ENCODE measurements around the gene MAS1. TPM values are rescaled to one million over a fixed set of nuclear protein-coding genes. Genes with fewer than 3 reads are reported as not detected.

MAS1 gene
- total RNA-seq, 2 donors from 2014 or later, result 0.02 TPM; not detected in 1

DNA sequence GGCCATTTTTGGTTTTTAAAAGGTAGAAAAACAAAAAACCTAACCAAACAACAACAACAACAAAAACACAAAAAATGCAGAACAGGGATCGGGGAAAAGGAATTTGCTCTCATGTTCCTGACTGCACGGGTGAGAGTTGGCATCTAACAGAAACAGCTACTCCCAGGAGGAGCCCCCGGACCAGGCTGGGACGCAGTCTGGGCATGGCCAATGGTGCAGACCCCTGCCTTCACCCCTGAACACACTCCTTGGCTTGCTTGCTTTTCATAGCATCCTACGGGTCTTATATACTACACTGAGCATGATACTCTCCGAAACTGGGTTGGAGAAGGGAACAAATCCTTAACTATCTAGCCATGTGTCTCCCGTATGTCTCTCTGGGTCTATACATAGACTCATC, 587 bp upstream of the MAS1 start:
- no peak for ATAC-seq
- H3K27me3 Mint-ChIP-seq, result peaks cover 50 to 67% of the 10 kb centered on the region in 2 donors
- H3K4me1 Mint-ChIP-seq (ENCODE audit: low read depth in 2 of 2), result no peaks in the 10 kb centered on the region

DNA sequence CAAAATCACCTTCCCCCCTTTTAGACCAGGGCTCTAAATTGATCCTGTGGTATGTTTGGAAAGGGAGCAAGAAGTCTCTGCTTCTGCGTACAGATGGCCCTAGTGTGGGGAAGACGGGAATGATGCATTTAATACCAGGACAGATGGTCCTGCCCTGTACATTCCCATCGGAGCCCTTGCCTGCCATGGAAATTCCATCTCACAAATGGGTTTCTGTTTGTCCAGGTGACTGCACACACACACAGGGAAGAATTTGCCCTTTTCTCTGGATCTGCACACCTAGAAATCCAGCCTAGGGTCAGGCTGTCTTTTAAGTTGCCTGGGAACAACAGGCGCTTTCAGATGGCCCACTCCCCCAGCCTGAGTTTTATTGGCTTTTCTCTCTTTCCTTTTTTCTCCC, 1.3 kb downstream of the MAS1 start:
- Mint-ChIP-seq H3K27me3 (peaks cover 45 to 58% of the 10 kb centered on the region in 2 donors), H3K36me3 (no peaks in the 10 kb centered on the region), H3K4me3 (no peak overlapping the region), H3K27ac (no peak overlapping the region), H3K9me3 (no peaks in the 10 kb centered on the region), H3K4me1 (ENCODE audit: low read depth in 2 of 2) (no peaks in the 10 kb centered on the region)
- no peak for DNase-seq (ENCODE audit: low spot score)
- ATAC-seq, result no peak

More for the DNA sequence above, 587 bp upstream of the MAS1 start:
- DNase-seq (ENCODE audit: low spot score), result no peak
- H3K36me3 Mint-ChIP-seq, result no peaks in the 10 kb centered on the region
- H3K4me3 Mint-ChIP-seq, result no peak overlapping the region
- H3K9me3 Mint-ChIP-seq, result no peaks in the 10 kb centered on the region
- H3K27ac Mint-ChIP-seq, result no peak overlapping the region

DNA sequence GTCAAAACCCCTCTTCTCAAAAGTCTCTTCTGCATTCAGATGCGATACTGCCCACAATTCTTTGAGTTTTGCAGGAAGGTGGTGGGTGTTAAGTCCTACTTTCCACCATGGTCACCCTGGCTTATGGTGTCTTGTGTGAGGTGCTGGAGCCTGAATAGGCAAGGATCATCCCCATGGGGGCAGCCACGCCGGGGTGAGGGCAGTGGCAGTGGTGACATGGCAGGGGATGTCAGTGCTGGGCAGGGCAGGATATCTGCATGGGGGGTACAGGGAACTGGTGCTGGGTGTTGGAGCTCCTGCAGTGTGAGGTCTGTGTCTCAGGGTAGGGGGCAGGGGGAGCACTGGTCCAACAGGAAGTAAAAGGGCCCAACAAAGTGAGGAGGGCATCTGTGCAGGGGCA, 2.3 kb downstream of the MAS1 start:
- Mint-ChIP-seq H3K9me3 (no peaks in the 10 kb centered on the region), H3K36me3 (no peaks in the 10 kb centered on the region), H3K27me3 (peaks cover 39 to 58% of the 10 kb centered on the region in 2 donors), H3K4me1 (ENCODE audit: low read depth in 2 of 2) (no peaks in the 10 kb centered on the region), H3K27ac (no peak overlapping the region), H3K4me3 (no peak overlapping the region)
- DNase-seq (ENCODE audit: low spot score) (no peak), ATAC-seq (no peak)

GRCh38 chr6:159894991-159895390, 4.2 kb downstream of the MAS1 start:
- H3K27me3 Mint-ChIP-seq, result peaks cover 25 to 47% of the 10 kb centered on the region in 2 donors
- H3K27ac Mint-ChIP-seq, result no peak overlapping the region
- no peaks in the 10 kb centered on the region for H3K9me3 Mint-ChIP-seq
- H3K36me3 Mint-ChIP-seq, result no peaks in the 10 kb centered on the region
- peaks cover 0 to 3% of the 10 kb centered on the region in 2 donors for H3K4me1 Mint-ChIP-seq (ENCODE audit: low read depth in 2 of 2)
- DNase-seq (ENCODE audit: low spot score) (no peak), ATAC-seq (no peak)
- no peak overlapping the region for H3K4me3 Mint-ChIP-seq

- DNase-seq (ENCODE audit: low spot score) (no peak), ATAC-seq (no peak)
- Mint-ChIP-seq H3K27me3 (peaks cover 12 to 21% of the 10 kb centered on the region in 2 donors), H3K4me1 (ENCODE audit: low read depth in 2 of 2) (peaks cover 0 to 3% of the 10 kb centered on the region in 2 donors), H3K4me3 (no peak overlapping the region), H3K27ac (no peak overlapping the region), H3K36me3 (no peaks in the 10 kb centered on the region), H3K9me3 (no peaks in the 10 kb centered on the region)
Measured at GRCh38 chr6:159897603-159898002, 6.8 kb downstream of the MAS1 start.

DNA sequence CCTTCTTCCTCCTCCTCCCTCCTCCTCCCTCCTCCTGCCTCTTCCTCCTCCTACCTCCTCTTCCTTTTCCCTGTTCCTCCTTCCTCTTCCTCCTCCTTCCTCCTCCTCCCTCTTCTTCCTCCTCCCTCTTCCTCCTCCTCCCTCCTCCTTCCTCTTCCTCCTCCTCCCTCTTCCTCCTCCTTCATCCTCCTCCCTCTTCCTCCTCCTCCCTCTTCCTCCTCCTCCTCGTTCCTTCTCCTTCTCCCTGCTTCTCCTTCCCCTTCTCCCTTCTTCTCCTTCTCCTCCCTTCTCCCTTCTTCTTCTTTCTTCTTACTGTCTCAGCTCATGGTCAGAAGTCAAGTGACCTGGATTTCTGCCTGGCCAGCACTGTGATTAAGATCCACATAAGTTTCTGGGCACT, 7.7 kb downstream of the MAS1 start:
- Mint-ChIP-seq H3K27ac (peak overlapping the region in 1 of 2 donors; percentile 84), H3K9me3 (no peaks in the 10 kb centered on the region), H3K27me3 (peaks cover 7 to 12% of the 10 kb centered on the region in 2 donors), H3K4me1 (ENCODE audit: low read depth in 2 of 2) (peaks cover 0 to 3% of the 10 kb centered on the region in 2 donors), H3K4me3 (no peak overlapping the region), H3K36me3 (no peaks in the 10 kb centered on the region)
- DNase-seq (ENCODE audit: low spot score), result no peak
- no peak for ATAC-seq

GRCh38 chr6:159899994-159900745, 9.4 kb downstream of the MAS1 start:
- no peaks in the 10 kb centered on the region for H3K9me3 Mint-ChIP-seq
- DNase-seq (ENCODE audit: low spot score) (no peak), ATAC-seq (no peak)
- H3K4me3 Mint-ChIP-seq, result no peak overlapping the region
- no peaks in the 10 kb centered on the region for H3K36me3 Mint-ChIP-seq
- H3K27ac Mint-ChIP-seq, result no peak overlapping the region
- peaks cover 0 to 3% of the 10 kb centered on the region in 2 donors for H3K4me1 Mint-ChIP-seq (ENCODE audit: low read depth in 2 of 2)
- H3K27me3 Mint-ChIP-seq, result peaks cover 0 to 2% of the 10 kb centered on the region in 2 donors

- Mint-ChIP-seq H3K27me3 (no peaks in the 10 kb centered on the region), H3K4me3 (no peak overlapping the region), H3K9me3 (peaks cover 2% of the 10 kb centered on the region), H3K36me3 (no peaks in the 10 kb centered on the region), H3K4me1 (ENCODE audit: low read depth in 2 of 2) (peaks cover 0 to 3% of the 10 kb centered on the region in 2 donors), H3K27ac (no peak overlapping the region)
- ATAC-seq (no peak), DNase-seq (ENCODE audit: low spot score) (no peak)
Measured at GRCh38 chr6:159902620-159903019, 11.8 kb downstream of the MAS1 start.

DNA sequence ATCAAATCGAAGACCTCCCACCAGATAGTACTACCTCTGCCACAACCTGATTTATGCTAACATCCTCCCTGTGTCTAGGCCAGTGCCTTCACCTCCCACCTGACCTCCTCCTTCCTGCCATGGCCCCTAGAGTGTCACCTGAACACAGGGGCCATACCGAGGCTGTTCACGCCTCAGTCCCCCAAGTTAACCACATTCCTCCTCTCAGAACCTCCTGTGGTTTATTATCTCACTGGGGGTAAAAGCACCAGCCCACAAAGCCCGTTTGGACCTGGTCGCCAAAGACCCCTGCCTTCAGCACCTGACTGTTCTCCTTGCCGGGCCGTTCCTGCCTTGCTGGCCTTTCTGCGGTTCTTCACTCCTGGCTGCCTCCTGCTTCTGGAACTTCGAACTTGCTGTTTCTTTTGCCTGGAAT, 13.7 kb downstream of the MAS1 start:
- ATAC-seq, result peak in 1 of 2 donors; percentile 40
- Mint-ChIP-seq H3K27me3 (no peaks in the 10 kb centered on the region), H3K4me3 (no peak overlapping the region), H3K4me1 (ENCODE audit: low read depth in 2 of 2) (peaks cover 0 to 5% of the 10 kb centered on the region in 2 donors), H3K9me3 (peaks cover 3% of the 10 kb centered on the region), H3K27ac (no peak overlapping the region), H3K36me3 (no peaks in the 10 kb centered on the region)
- DNase-seq (ENCODE audit: low spot score), result no peak

GRCh38 chr6:159906400-159906799, 15.6 kb downstream of the MAS1 start:
- DNase-seq (ENCODE audit: low spot score), result no peak
- H3K4me3 Mint-ChIP-seq, result no peak overlapping the region
- ATAC-seq, result no peak
- H3K36me3 Mint-ChIP-seq, result no peaks in the 10 kb centered on the region
- H3K9me3 Mint-ChIP-seq, result peaks cover 3% of the 10 kb centered on the region
- H3K27me3 Mint-ChIP-seq, result peaks cover 12 to 13% of the 10 kb centered on the region in 2 donors
- no peak overlapping the region for H3K27ac Mint-ChIP-seq
- H3K4me1 Mint-ChIP-seq (ENCODE audit: low read depth in 2 of 2), result peaks cover 0 to 5% of the 10 kb centered on the region in 2 donors

- Mint-ChIP-seq H3K9me3 (peaks cover 3% of the 10 kb centered on the region), H3K36me3 (no peaks in the 10 kb centered on the region), H3K4me1 (ENCODE audit: low read depth in 2 of 2) (peaks cover 0 to 5% of the 10 kb centered on the region in 2 donors), H3K27me3 (peaks cover 20 to 27% of the 10 kb centered on the region in 2 donors), H3K27ac (no peak overlapping the region), H3K4me3 (no peak overlapping the region)
- no peak for DNase-seq (ENCODE audit: low spot score)
- ATAC-seq, result no peak
Measured at GRCh38 chr6:159908535-159908934, 17.7 kb downstream of the MAS1 start.

GRCh38 chr6:159908979-159909378, 18.2 kb downstream of the MAS1 start:
- no peak for DNase-seq (ENCODE audit: low spot score)
- peaks cover 3% of the 10 kb centered on the region for H3K9me3 Mint-ChIP-seq
- no peak overlapping the region for H3K4me3 Mint-ChIP-seq
- H3K27me3 Mint-ChIP-seq, result peaks cover 21 to 27% of the 10 kb centered on the region in 2 donors
- no peak overlapping the region for H3K27ac Mint-ChIP-seq
- peaks cover 2 to 5% of the 10 kb centered on the region in 2 donors for H3K4me1 Mint-ChIP-seq (ENCODE audit: low read depth in 2 of 2)
- ATAC-seq, result no peak
- H3K36me3 Mint-ChIP-seq, result no peaks in the 10 kb centered on the region

DNA sequence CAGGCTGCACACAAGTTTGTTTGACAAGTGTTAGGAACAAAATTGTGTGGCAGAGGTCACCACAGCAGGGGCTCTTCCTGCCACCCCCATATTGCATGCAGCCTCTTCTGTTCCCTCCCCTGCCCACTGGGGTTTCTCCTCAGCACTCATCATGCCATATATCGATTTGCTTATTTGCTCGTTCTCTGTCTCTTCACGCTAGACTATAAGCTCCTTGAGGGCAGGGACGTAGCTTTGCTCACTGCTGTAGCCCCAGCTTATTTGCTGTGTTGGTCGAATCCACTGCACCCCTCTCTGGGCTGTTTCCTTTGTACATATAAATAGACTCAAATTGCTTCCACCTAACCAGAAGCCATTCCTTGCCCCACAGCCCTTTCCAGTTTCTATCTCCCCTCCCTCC, 19.6 kb downstream of the MAS1 start:
- no peak overlapping the region for H3K4me3 Mint-ChIP-seq
- H3K36me3 Mint-ChIP-seq, result no peaks in the 10 kb centered on the region
- no peak for ATAC-seq
- H3K27ac Mint-ChIP-seq, result no peak overlapping the region
- H3K4me1 Mint-ChIP-seq (ENCODE audit: low read depth in 2 of 2), result peaks cover 5 to 6% of the 10 kb centered on the region in 2 donors
- H3K27me3 Mint-ChIP-seq, result peaks cover 27 to 28% of the 10 kb centered on the region in 2 donors
- no peak for DNase-seq (ENCODE audit: low spot score)
- H3K9me3 Mint-ChIP-seq, result peaks cover 3% of the 10 kb centered on the region

- H3K4me3 Mint-ChIP-seq, result no peak overlapping the region
- no peaks in the 10 kb centered on the region for H3K36me3 Mint-ChIP-seq
- DNase-seq (ENCODE audit: low spot score) (no peak), ATAC-seq (no peak)
- no peaks in the 10 kb centered on the region for H3K9me3 Mint-ChIP-seq
- peaks cover 0 to 6% of the 10 kb centered on the region in 2 donors for H3K4me1 Mint-ChIP-seq (ENCODE audit: low read depth in 2 of 2)
- H3K27ac Mint-ChIP-seq, result peak overlapping the region in 1 of 2 donors; percentile 62
- H3K27me3 Mint-ChIP-seq, result peaks cover 27 to 33% of the 10 kb centered on the region in 2 donors
Measured at GRCh38 chr6:159913375-159913774, 22.6 kb downstream of the MAS1 start.

Data from natural killer cell treated with Interleukin-12 subunit alpha and Interleukin-12 subunit beta and Interleukin-15 and Interleukin-18, amount 100 ng/mL, for 72 hours (primary cell).